K562 (cell line): Measurements from ENCODE around the gene FYB1. TPM values are rescaled to one million over a fixed set of nuclear protein-coding genes. Genes with fewer than 3 reads are reported as not detected.

ENCODE experiments used
- ATAC-seq: fragments of 200-7000 bp; cut with Tn5 transposase; 3 replicates; pipeline ENCODE4 v1.9.1; 2020; ENCODE audit warnings: moderate library complexity
- BruUV-seq: library from RNA; stranded (reverse); fragments of 400-500 nt; replicated peaks from 2 replicates; lab custom pipeline; 2021; lab: Mats Ljungman, UMichigan
- CTCF ChIA-PET: fragments of 300-600 bp; formaldehyde crosslinking; extraction: SDS; loops from one replicate; lab custom pipeline; 2021; ENCODE audit warnings: low intra/inter-chr PET ratio; lab: Yijun Ruan, JAX
- POLR2A ChIA-PET: fragments of 300-600, 350-650 bp; sonication (Branson Sonifier 250); formaldehyde crosslinking; extraction: SDS; loops from one replicate; lab custom pipeline; 2021; ENCODE audit warnings: antibody characterized with exemption, inconsistent platforms; lab: Yijun Ruan, JAX
- DNase-seq, 4 experiments: peaks; one replicate each; pipeline versions ENCODE4 v3.0.0 to v3.0.0-alpha.2; 2011 to 2018; ENCODE audit warnings: low spot score in 3 of 4, mixed read lengths in 3 of 4; ENCODE audit errors: extremely low read depth in 1 of 4
- FAIRE-seq: peaks from 2 replicates; lab custom pipeline; 2011; peaks lifted over from hg19 to GRCh38; lab: Jason Lieb, UNC
- H2AFZ ChIP-seq: 2 replicates; pipeline ENCODE4 v1.6.0; 2011; ENCODE audit warnings: low read depth, low read length, control low read depth, inconsistent platforms
- H3K27ac ChIP-seq: fragments of 200-600 bp; 3 replicates; pipeline ENCODE4 v1.8.0; 2011; ENCODE audit warnings: low read depth, mild to moderate bottlenecking, control low read depth, inconsistent platforms, low read length, moderate library complexity, mixed read lengths; ENCODE audit errors: extremely low read depth
- H3K27me3 ChIP-seq, 2 experiments: fragments of 300-600 bp in 1 of 2; 2 replicates in 1 of 2; 3 replicates in 1 of 2; pipeline versions ENCODE4 v1.6.0 to v1.8.0; 2011; ENCODE audit warnings: inconsistent platforms in 2 of 2, low read length in 2 of 2, mild to moderate bottlenecking in 1 of 2, mixed read lengths in 1 of 2, moderate library complexity in 1 of 2; ENCODE audit not compliant: control insufficient read depth in 2 of 2, insufficient read depth in 2 of 2
- H3K36me3 ChIP-seq: fragments of 300-600 bp; 3 replicates; pipeline ENCODE4 v1.8.0; 2011; ENCODE audit warnings: mild to moderate bottlenecking, low read length, inconsistent platforms; ENCODE audit not compliant: control insufficient read depth, insufficient read depth
- H3K4me1 ChIP-seq, 2 experiments: fragments of 200-600 bp in 1 of 2; replicated peaks in 1 of 2; 2 replicates in 1 of 2; 3 replicates in 1 of 2; pipeline versions ENCODE4 v1.5.1 to v1.8.0; 2011; ENCODE audit warnings: inconsistent platforms in 2 of 2, low read length in 2 of 2, mild to moderate bottlenecking in 1 of 2, mixed read lengths in 1 of 2, moderate library complexity in 1 of 2; ENCODE audit not compliant: control insufficient read depth in 2 of 2, insufficient read depth in 2 of 2
- H3K4me2 ChIP-seq: 2 replicates; pipeline ENCODE4 v1.6.1; 2011; ENCODE audit warnings: low read length, control low read depth, inconsistent platforms, mixed read lengths; ENCODE audit not compliant: insufficient read depth
- H3K4me3 ChIP-seq: fragments of 200-600 bp; sonication (generic), shearing (Covaris generic); 2 replicates; pipeline ENCODE4 v1.5.1; 2016; ENCODE audit warnings: control low read depth, inconsistent platforms
- H3K79me2 ChIP-seq: fragments of 200-600 bp; 3 replicates; pipeline ENCODE4 v1.8.0; 2011; ENCODE audit warnings: low read length, inconsistent platforms; ENCODE audit not compliant: control insufficient read depth, insufficient read depth
- H3K9ac ChIP-seq, 2 experiments: 2 replicates each; pipeline versions ENCODE4 v1.6.0 to v1.6.1; 2011; ENCODE audit warnings: low read depth in 2 of 2, low read length in 2 of 2, control low read depth in 1 of 2, inconsistent platforms in 1 of 2, mild to moderate bottlenecking in 1 of 2, mixed read lengths in 1 of 2; ENCODE audit not compliant: insufficient read depth in 1 of 2
- H3K9me1 ChIP-seq: one replicate; pipeline ENCODE4 v1.6.0; 2011; ENCODE audit warnings: inconsistent platforms, mild to moderate bottlenecking, low read length, moderate library complexity; ENCODE audit not compliant: control insufficient read depth, insufficient read depth
- H3K9me3 ChIP-seq: replicated peaks from 2 replicates; pipeline ENCODE4 v1.5.1; 2011; ENCODE audit warnings: low read depth, low read length, inconsistent platforms; ENCODE audit not compliant: control insufficient read depth, insufficient read depth
- H4K20me1 ChIP-seq: replicated peaks from 2 replicates; pipeline ENCODE4 v1.6.1; 2011; ENCODE audit warnings: low read length, inconsistent platforms, mixed read lengths; ENCODE audit not compliant: control insufficient read depth, insufficient read depth
- CEBPB ChIP-seq: fragments of 450-650 bp; IDR thresholded peaks from 2 replicates; pipeline ENCODE4 v1.6.1; 2016; ENCODE audit warnings: missing genetic modification characterization, missing compliant biosample characterization
- CEBPG ChIP-seq, 3 experiments: fragments of 200-800 bp in 1 of 3; sonication (Bioruptor generic) in 1 of 3; sonication (generic) in 1 of 3; formaldehyde crosslinking in 1 of 3; IDR thresholded peaks in 2 of 3; conservative IDR thresholded peaks in 1 of 3; 2 replicates each; pipeline versions ENCODE4 v1.6.1 to v1.8.0; 2016 to 2022; ENCODE audit warnings: missing compliant biosample characterization in 2 of 3, missing genetic modification characterization in 2 of 3, mild to moderate bottlenecking in 1 of 3, missing genetic modification reagents in 1 of 3
- HEY1 ChIP-seq: fragments of 250-450 bp; sonication (Bioruptor Pico); IDR thresholded peaks from 2 replicates; pipeline ENCODE4 v1.5.0; 2020; ENCODE audit warnings: mild to moderate bottlenecking, moderate library complexity, borderline replicate concordance
- MIER1 ChIP-seq: fragments of 450-650 bp; IDR thresholded peaks from 2 replicates; pipeline ENCODE4 v1.6.1; 2016; ENCODE audit warnings: antibody characterized with exemption, mild to moderate bottlenecking, low read depth
- NCOA1 ChIP-seq: fragments of 450-650 bp; IDR thresholded peaks from 2 replicates; pipeline ENCODE4 v1.6.1; 2016; ENCODE audit warnings: low read depth
- NFE2L1 ChIP-seq: fragments of 450-650 bp; IDR thresholded peaks from 2 replicates; pipeline ENCODE4 v1.6.1; 2016; ENCODE audit warnings: missing genetic modification characterization, low read depth, mild to moderate bottlenecking, missing compliant biosample characterization, moderate library complexity, borderline replicate concordance
- SPI1 ChIP-seq: IDR thresholded peaks from 2 replicates; pipeline ENCODE4 v1.6.1; 2011; ENCODE audit warnings: low read depth, low read length, control low read depth, borderline replicate concordance
- ZNF75A ChIP-seq: fragments of 450-650 bp; formaldehyde crosslinking; IDR thresholded peaks from 2 replicates; pipeline ENCODE4 v1.4.0; 2020; ENCODE audit warnings: mild to moderate bottlenecking
- WGBS: fragments of 100-300 bp; shearing (Covaris generic); methylation state at CpG from one replicate; pipeline ENCODE4 v1.1.6; 2016; ENCODE audit warnings: low coverage, mixed read lengths; ENCODE audit not compliant: insufficient coverage; ENCODE audit errors: missing lambda C conversion rate; 5-methylcytosine and 5-hydroxymethylcytosine counted together
- in situ Hi-C: fragments of 300-500 bp; cut with MboI; formaldehyde crosslinking; loops from 4 replicates; pipeline ENCODE4 v1.15.0; 2018; ENCODE audit warnings: inconsistent platforms, mixed read lengths
- intact Hi-C: fragments of 100-400 bp; cut with micrococcal nuclease; formaldehyde crosslinking; loops from 2 replicates; pipeline ENCODE4 v1.14.2; 2022
- polyA plus RNA-seq, 8 experiments: library from polyadenylated mRNA; depleted of rRNA in 4 of 8; stranded (reverse) in 5 of 8; unstranded in 3 of 8; fragments of >200 nt; fragmentation: Nextera tagmentation in 2 of 8; fragmentation: Illumina TruSeq in 1 of 8; extraction: Ambion mirVana in 2 of 8; extraction: Trizol in 1 of 8; gene quantifications; 2 replicates each; pipeline versions ENCODE4 v1.2.1 to v1.2.3, GENCODE V29; 2011 to 2014; ENCODE audit warnings: inconsistent platforms in 1 of 8, missing spikeins in 1 of 8
- total RNA-seq, 7 experiments: library from RNA; depleted of rRNA in 6 of 7; stranded (reverse); fragments of >200 nt in 6 of 7; fragmentation: Illumina TruSeq in 2 of 7; extraction: Trizol in 2 of 7; gene quantifications; 2 replicates each; pipeline versions ENCODE4 v1.2.1 to v1.2.3, GENCODE V29; 2011 to 2021; ENCODE audit warnings: low replicate concordance in 1 of 7
- TF ChIP-seq, protein P1 (sequence below): fragments of 250-450 bp; sonication (Bioruptor Pico); IDR thresholded peaks from 2 replicates; pipeline ENCODE4 v1.5.0; 2020; ENCODE audit warnings: mild to moderate bottlenecking
- TF ChIP-seq, protein P2 (sequence below): fragments of 250-450 bp; sonication (Bioruptor Pico); IDR thresholded peaks from 2 replicates; pipeline ENCODE4 v1.4.0; 2020; ENCODE audit warnings: borderline replicate concordance

Gene FYB1
- total and polyA plus RNA-seq, 9 of the 15 experiments (the other 6 are each of a cell fraction or from before 2014, with no cell fraction given) = 4.7 to 31.5 (median 9.7) TPM

DNA sequence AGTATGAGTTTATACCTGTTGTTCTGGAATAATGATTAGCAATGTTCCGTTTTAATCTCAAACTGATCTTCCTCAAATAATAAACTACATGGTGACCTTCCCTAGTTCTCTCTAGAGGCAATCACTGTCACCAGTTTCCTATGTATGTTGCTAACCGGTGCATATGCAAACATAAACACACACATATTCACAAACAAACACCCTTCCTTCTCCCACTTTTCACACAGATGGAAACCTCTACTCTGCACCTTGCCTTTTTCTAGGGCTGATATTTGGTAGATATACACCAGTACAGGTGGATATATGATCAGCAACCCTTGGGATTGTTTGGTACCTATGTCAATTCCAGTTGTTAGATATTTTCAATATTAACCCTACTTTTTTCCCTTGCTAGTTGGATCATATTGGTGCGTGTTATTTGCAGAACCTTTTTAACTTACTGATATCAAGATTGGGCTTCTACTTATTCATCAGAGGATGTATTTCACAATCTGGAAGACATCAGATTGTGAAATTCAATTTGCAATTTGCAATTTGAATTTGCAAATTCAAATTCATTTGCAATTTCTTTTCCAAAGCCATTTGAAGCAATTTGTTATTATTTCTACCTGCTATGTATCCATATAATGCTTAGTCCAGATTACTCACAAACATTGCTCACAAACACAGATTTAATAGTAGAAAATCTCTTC lies 12.6 kb downstream of the FYB1 start:
- FAIRE-seq = no peak

More for the DNA sequence above, 12.6 kb downstream of the FYB1 start:
- H3K4me2 ChIP-seq = no peak overlapping the region
- H3K9ac ChIP-seq = no peak overlapping the region
- WGBS = 66% methylated on average over 3 of the region's 3 CpGs
- TF ChIP-seq CEBPB (peak; percentile 72), NFE2L1 (tag) (no peak), NCOA1 (no peak), ZNF75A (CRISPR knock-in tag) (0 out of 2 replicates have a peak, but pooled peaks have one; percentile 62), SPI1 (no peak), MIER1 (no peak), CEBPG (CRISPR knock-in tag; IDR thresholded peaks at IDR 0.05) (no peak), CEBPG (tag; conservative IDR thresholded peaks at IDR 0.05 in 1 of 2, IDR thresholded peaks at IDR 0.05 in 1 of 2) (peak in 1 of 2 experiments; percentile 29; a peak in 1 of 4 replicates), HEY1 (CRISPR knock-in tag) (no peak)
- TF ChIP-seq, protein P1, sequence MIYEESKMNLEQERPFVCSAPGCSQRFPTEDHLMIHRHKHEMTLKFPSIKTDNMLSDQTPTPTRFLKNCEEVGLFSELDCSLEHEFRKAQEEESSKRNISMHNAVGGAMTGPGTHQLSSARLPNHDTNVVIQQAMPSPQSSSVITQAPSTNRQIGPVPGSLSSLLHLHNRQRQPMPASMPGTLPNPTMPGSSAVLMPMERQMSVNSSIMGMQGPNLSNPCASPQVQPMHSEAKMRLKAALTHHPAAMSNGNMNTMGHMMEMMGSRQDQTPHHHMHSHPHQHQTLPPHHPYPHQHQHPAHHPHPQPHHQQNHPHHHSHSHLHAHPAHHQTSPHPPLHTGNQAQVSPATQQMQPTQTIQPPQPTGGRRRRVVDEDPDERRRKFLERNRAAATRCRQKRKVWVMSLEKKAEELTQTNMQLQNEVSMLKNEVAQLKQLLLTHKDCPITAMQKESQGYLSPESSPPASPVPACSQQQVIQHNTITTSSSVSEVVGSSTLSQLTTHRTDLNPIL (CRISPR knock-in tag) = no peak
- TF ChIP-seq, protein P2, sequence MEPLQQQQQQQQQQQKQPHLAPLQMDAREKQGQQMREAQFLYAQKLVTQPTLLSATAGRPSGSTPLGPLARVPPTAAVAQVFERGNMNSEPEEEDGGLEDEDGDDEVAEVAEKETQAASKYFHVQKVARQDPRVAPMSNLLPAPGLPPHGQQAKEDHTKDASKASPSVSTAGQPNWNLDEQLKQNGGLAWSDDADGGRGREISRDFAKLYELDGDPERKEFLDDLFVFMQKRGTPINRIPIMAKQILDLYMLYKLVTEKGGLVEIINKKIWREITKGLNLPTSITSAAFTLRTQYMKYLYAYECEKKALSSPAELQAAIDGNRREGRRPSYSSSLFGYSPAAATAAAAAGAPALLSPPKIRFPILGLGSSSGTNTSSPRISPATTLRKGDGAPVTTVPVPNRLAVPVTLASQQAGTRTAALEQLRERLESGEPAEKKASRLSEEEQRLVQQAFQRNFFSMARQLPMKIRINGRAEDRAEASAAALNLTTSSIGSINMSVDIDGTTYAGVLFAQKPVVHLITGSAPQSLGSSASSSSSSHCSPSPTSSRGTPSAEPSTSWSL (CRISPR knock-in tag) = no peak
- intact Hi-C loops = no loop called here
- H3K9me3 ChIP-seq = no peaks in the 10 kb centered on the region
- peaks cover 8% of the 10 kb centered on the region; the same call in 2 of the 3 replicates for H3K79me2 ChIP-seq
- H3K9me1 ChIP-seq = no peaks in the 10 kb centered on the region
- H3K27me3 ChIP-seq = no peaks in the 10 kb centered on the region
- BruUV-seq = no TSS peak
- no peak overlapping the region for H3K4me3 ChIP-seq
- H3K27ac ChIP-seq = no peak overlapping the region
- H3K4me1 ChIP-seq = peaks cover 0 to 19% of the 10 kb centered on the region in 2 experiments; a peak in 4 of 5 replicates
- no peak for ATAC-seq
- no peak for DNase-seq
- POLR2A ChIA-PET = no interaction called here
- H2AFZ ChIP-seq = no peak overlapping the region
- H4K20me1 ChIP-seq = no peaks in the 10 kb centered on the region
- in situ Hi-C loops = no loop called here
- CTCF ChIA-PET = no interaction called here
- H3K36me3 ChIP-seq = no peaks in the 10 kb centered on the region
